BJ (cell line): ENCODE measurements around the gene AKNAD1. TPM values are rescaled to one million over a fixed set of nuclear protein-coding genes. Genes with fewer than 3 reads are reported as not detected.

Experiments used
- CTCF ChIA-PET: fragments of 350-600 bp; formaldehyde crosslinking; extraction: SDS; loops from one replicate; lab custom pipeline; 2021; ENCODE audit warnings: antibody characterized with exemption, inconsistent platforms; lab: Yijun Ruan, JAX
- POLR2A ChIA-PET: fragments of 300-600 bp; sonication (Branson Sonifier 250); formaldehyde crosslinking; extraction: SDS; loops from one replicate; lab custom pipeline; 2021; ENCODE audit warnings: antibody characterized with exemption; lab: Charles Lee
- DNase-seq: peaks from one replicate; pipeline ENCODE4 v3.0.0-alpha.2; 2011; ENCODE audit warnings: low read depth
- H3K27me3 ChIP-seq: 2 replicates; pipeline ENCODE4 v1.6.0; 2011; ENCODE audit warnings: low read length; ENCODE audit not compliant: control insufficient read depth, insufficient read depth
- H3K36me3 ChIP-seq: 2 replicates; pipeline ENCODE4 v1.5.1; 2011; ENCODE audit warnings: low read length; ENCODE audit not compliant: control insufficient read depth, insufficient read depth
- H3K4me3 ChIP-seq: 2 replicates; pipeline ENCODE4 v1.5.1; 2011; ENCODE audit warnings: low read depth, mild to moderate bottlenecking, control low read depth, low read length
- polyA plus RNA-seq: library from polyadenylated mRNA; depleted of rRNA; stranded (reverse); fragments of >200 nt; gene quantifications from 2 replicates; pipeline ENCODE4 v1.2.3, GENCODE V29; 2011
- TF ChIP-seq, protein P1 (sequence below): IDR thresholded peaks from 2 replicates; pipeline ENCODE4 v1.5.1; 2011; ENCODE audit warnings: low read depth, mild to moderate bottlenecking, control low read depth, inconsistent platforms, low read length, moderate library complexity; ENCODE audit not compliant: insufficient read depth

AKNAD1 gene
- polyA plus RNA-seq, 1 experiment: 0.25 TPM

DNA sequence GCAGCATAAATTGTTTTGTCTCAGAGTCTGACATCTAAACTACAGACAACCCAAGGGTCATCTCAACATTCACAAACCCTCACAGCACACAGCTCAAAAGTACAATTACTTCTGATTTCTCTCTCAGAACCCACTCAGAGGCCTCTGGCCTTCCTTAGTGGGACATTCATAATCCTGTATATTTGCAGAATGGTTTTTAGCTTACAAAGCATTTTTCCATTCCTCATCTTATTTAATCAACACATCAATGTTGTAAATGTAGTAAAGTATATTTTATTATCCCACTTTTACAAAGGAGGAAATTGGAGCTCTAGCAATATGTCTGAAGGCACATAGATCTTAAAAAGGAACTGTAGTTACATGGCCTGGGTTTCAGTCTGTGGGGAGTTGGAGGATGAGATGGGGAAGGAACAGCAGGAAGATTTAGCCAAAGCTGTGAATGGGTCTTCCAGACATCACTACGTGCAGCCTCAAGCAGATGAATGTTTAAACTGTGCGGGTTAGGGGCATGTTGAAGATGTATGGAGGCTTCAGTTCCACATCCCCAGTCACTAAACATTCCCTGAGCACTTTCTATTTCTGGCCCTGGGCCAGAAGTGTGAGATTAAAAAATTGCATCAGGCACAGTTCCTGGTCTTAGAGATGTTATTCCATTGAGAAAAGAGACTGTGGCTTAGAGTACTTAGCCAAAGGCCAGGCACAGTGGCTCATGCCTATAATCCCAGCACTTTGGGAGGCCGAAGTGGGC lies 13.3 kb downstream of the AKNAD1 start:
- no peak for DNase-seq
- CTCF ChIA-PET: interaction anchor here (1.1 to 1.2 kb wide), 3 partner anchors 13 to 56 kb away, joined by 3 read pairs; partner anchors contain the start of gene AKNAD1

DNA sequence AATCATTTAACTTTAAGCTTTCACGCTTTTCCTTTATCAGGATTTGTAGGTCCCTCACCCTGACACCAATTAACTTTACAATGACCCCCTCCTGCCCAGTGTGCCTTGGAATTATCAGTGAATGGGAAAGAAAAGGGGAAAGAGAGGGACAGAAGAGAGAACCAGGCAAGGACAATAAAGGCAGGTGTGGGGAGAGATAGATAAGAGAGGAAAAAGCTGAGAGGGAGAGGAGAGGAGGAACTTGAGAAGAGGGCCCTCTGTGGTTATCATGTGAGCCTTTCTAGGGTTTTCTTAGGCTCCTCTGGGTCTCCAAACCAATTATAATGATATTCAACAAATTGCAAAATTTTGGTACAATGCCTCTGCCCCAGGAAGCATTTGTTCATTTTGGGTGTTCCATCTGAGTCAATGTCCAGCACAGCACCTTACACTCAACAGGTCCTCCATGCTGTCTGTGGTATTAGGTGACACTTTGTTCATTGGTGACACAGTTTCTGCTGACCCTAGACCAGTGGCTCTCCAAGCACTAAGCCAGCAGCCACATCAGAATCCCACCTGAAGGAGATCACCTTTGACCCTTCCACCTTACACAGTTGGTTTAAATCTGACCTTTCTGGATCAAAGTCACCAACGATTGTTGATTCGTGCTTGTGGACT lies 14.2 kb downstream of the AKNAD1 start:
- DNase-seq: no peak
- POLR2A ChIA-PET: no interaction called here
- Histone ChIP-seq H3K27me3 (0 out of 2 replicates have a peak, but pooled peaks cover 3% of the 10 kb centered on the region), H3K36me3 (no peaks in the 10 kb centered on the region), H3K4me3 (no peak overlapping the region)
- TF ChIP-seq, protein P1, sequence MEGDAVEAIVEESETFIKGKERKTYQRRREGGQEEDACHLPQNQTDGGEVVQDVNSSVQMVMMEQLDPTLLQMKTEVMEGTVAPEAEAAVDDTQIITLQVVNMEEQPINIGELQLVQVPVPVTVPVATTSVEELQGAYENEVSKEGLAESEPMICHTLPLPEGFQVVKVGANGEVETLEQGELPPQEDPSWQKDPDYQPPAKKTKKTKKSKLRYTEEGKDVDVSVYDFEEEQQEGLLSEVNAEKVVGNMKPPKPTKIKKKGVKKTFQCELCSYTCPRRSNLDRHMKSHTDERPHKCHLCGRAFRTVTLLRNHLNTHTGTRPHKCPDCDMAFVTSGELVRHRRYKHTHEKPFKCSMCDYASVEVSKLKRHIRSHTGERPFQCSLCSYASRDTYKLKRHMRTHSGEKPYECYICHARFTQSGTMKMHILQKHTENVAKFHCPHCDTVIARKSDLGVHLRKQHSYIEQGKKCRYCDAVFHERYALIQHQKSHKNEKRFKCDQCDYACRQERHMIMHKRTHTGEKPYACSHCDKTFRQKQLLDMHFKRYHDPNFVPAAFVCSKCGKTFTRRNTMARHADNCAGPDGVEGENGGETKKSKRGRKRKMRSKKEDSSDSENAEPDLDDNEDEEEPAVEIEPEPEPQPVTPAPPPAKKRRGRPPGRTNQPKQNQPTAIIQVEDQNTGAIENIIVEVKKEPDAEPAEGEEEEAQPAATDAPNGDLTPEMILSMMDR: no peak
- CTCF ChIA-PET: interaction anchor here (1.2 to 1.8 kb wide), 2 partner anchors 14 to 22 kb away, joined by 3 to 7 read pairs; no protein-coding TSS in a partner anchor

More for the DNA sequence above, 13.3 kb downstream of the AKNAD1 start:
- TF ChIP-seq, protein P1: no peak
- Histone ChIP-seq H3K4me3 (no peak overlapping the region), H3K27me3 (0 out of 2 replicates have a peak, but pooled peaks cover 3% of the 10 kb centered on the region), H3K36me3 (no peaks in the 10 kb centered on the region)
- POLR2A ChIA-PET: no interaction called here

DNA sequence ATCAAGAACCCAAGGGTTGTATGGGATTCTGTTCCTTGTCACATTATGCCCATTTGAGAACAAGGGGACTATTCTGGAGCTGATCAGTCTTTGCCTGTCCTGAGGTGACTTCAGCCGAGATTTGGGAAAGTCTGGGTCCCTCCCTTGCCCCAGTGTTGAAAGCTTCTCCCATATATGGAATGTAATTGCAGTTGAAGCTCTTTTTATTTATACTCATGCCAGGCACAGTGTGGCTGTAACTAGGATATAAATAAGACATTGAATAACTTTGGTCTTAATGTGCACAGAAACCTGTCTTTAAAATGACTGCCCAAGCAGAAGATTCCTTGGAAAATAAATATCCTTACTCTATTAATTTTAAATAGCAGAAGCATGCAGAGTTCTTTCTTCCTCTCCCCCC lies 15.2 kb downstream of the AKNAD1 start:
- POLR2A ChIA-PET: no interaction called here
- TF ChIP-seq, protein P1: no peak
- DNase-seq: no peak
- H3K4me3 ChIP-seq: no peak overlapping the region
- no peaks in the 10 kb centered on the region for H3K36me3 ChIP-seq
- 0 out of 2 replicates have a peak, but pooled peaks cover 3% of the 10 kb centered on the region for H3K27me3 ChIP-seq
- CTCF ChIA-PET: interaction anchor here (1.8 kb wide), 1 partner anchor 13 kb away, joined by 7 read pairs; no protein-coding TSS in a partner anchor

DNA sequence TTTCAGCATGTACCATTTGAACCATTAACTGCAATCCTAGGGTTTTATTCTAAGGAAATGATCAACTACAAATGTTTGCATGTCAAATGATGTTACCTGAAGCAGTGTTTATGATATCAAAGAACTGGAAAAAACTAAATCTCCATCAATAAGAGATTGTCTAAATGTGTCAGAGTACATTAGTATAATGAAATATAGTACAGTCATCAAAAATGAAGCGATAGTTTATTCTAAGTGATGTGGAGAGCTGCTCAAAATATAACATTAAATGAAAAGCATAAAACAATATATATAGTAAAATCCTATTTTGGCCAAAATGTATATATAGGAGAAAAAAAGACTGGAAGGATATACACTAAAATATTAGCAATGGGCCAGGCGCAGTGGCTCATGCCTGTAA lies 24.0 kb downstream of the AKNAD1 start:
- ChIA-PET POLR2A (no interaction called here), CTCF (interaction anchor here (1.2 kb wide), 1 partner anchor 17 kb away, joined by 5 read pairs; no protein-coding TSS in a partner anchor)

More for the DNA sequence above, 24.0 kb downstream of the AKNAD1 start:
- no peaks in the 10 kb centered on the region for H3K36me3 ChIP-seq
- H3K4me3 ChIP-seq: no peak overlapping the region
- no peak for DNase-seq
- no peaks in the 10 kb centered on the region for H3K27me3 ChIP-seq
- TF ChIP-seq, protein P1: no peak
